SK-N-SH (cell line): ENCODE measurements around the gene NBPF3. TPM values are rescaled to one million over a fixed set of nuclear protein-coding genes. Genes with fewer than 3 reads are reported as not detected.

ENCODE experiments used
- CTCF ChIA-PET: fragments of 300-600, 350-600 bp; formaldehyde crosslinking; extraction: SDS; loops from one replicate; lab custom pipeline; 2021; lab: Yijun Ruan, JAX
- POLR2A ChIA-PET: fragments of 350-600 bp; sonication (Branson Sonifier 250); formaldehyde crosslinking; extraction: SDS; loops from one replicate; lab custom pipeline; 2020; ENCODE audit warnings: antibody characterized with exemption, inconsistent platforms; lab: Yijun Ruan, JAX
- DNase-seq: peaks from one replicate; pipeline ENCODE4 v3.0.0; 2012
- H2AFZ ChIP-seq: fragments of 200-600 bp; sonication (generic); 2 replicates; pipeline ENCODE4 v1.8.1; 2016; ENCODE audit warnings: antibody characterized with exemption, mild to moderate bottlenecking, low read depth
- H3F3A ChIP-seq: fragments of 200-600 bp; sonication (generic); replicated peaks from 2 replicates; pipeline ENCODE3; 2016; ENCODE audit warnings: antibody characterized with exemption, mild to moderate bottlenecking; ENCODE audit not compliant: insufficient read depth
- H3K27ac ChIP-seq, 2 experiments: fragments of 200-500 bp in 1 of 2; fragments of 200-600 bp in 1 of 2; sonication (Bioruptor generic) in 1 of 2; sonication (generic), shearing (Covaris generic) in 1 of 2; 2 replicates each; pipeline versions ENCODE4 v1.5.1 to v1.6.1; 2014 to 2016; ENCODE audit warnings: low read depth in 2 of 2, inconsistent platforms in 1 of 2, low read length in 1 of 2, mild to moderate bottlenecking in 1 of 2, mixed read lengths in 1 of 2
- H3K27me3 ChIP-seq: fragments of 200-600 bp; sonication (generic), shearing (Covaris generic); 2 replicates; pipeline ENCODE4 v1.6.1; 2016; ENCODE audit warnings: mixed run types; ENCODE audit not compliant: insufficient read depth
- H3K36me3 ChIP-seq, 2 experiments: fragments of 200-500 bp in 1 of 2; fragments of 200-600 bp in 1 of 2; sonication (Bioruptor generic) in 1 of 2; sonication (generic) in 1 of 2; replicated peaks in 1 of 2; 2 replicates each; pipeline versions ENCODE3 to v1.5.1; 2014 to 2016; ENCODE audit warnings: low read length in 1 of 2, mild to moderate bottlenecking in 1 of 2; ENCODE audit not compliant: insufficient read depth in 2 of 2, control insufficient read depth in 1 of 2
- H3K4me1 ChIP-seq, 2 experiments: fragments of 200-500 bp in 1 of 2; fragments of 200-600 bp in 1 of 2; sonication (Bioruptor generic) in 1 of 2; sonication (generic), shearing (Covaris generic) in 1 of 2; 2 replicates each; pipeline versions ENCODE4 v1.5.1 to v1.6.1; 2014 to 2016; ENCODE audit warnings: low read depth in 1 of 2, low read length in 1 of 2, mixed run types in 1 of 2; ENCODE audit not compliant: insufficient read depth in 2 of 2, control insufficient read depth in 1 of 2
- H3K4me2 ChIP-seq: fragments of 200-600 bp; sonication (generic), shearing (Covaris generic); 2 replicates; pipeline ENCODE4 v1.6.1; 2017; ENCODE audit warnings: mixed run types
- H3K4me3 ChIP-seq, 2 experiments: fragments of 200-500 bp in 1 of 2; fragments of 200-600 bp in 1 of 2; sonication (Bioruptor generic) in 1 of 2; sonication (generic), shearing (Covaris generic) in 1 of 2; 2 replicates each; pipeline versions ENCODE4 v1.5.1 to v1.8.1; 2014 to 2016; ENCODE audit warnings: low read depth in 2 of 2, inconsistent platforms in 1 of 2, low read length in 1 of 2, mild to moderate bottlenecking in 1 of 2, mixed read lengths in 1 of 2, moderate library complexity in 1 of 2
- H3K79me2 ChIP-seq: fragments of 200-600 bp; sonication (generic); 2 replicates; pipeline ENCODE4 v1.8.1; 2017; ENCODE audit warnings: mild to moderate bottlenecking; ENCODE audit not compliant: insufficient read depth
- H3K9ac ChIP-seq: fragments of 200-600 bp; sonication (generic); 2 replicates; pipeline ENCODE4 v1.6.1; 2017; ENCODE audit warnings: mixed run types
- H3K9me2 ChIP-seq: fragments of 200-600 bp; sonication (generic); 2 replicates; pipeline ENCODE4 v1.6.1; 2017; ENCODE audit warnings: mixed run types
- H3K9me3 ChIP-seq: fragments of 200-600 bp; sonication (generic); 2 replicates; pipeline ENCODE4 v1.6.1; 2017; ENCODE audit warnings: mixed run types, mild to moderate bottlenecking, moderate library complexity
- H4K20me1 ChIP-seq: fragments of 200-600 bp; sonication (generic); 2 replicates; pipeline ENCODE4 v1.6.1; 2017; ENCODE audit warnings: mild to moderate bottlenecking, mixed run types; ENCODE audit not compliant: insufficient read depth
- CHD2 ChIP-seq: fragments of 150-350 bp; IDR thresholded peaks from 2 replicates; pipeline ENCODE4 v1.6.1; 2018; ENCODE audit warnings: low read length; ENCODE audit not compliant: partially characterized antibody
- GABPA ChIP-seq: IDR thresholded peaks from 2 replicates; pipeline ENCODE4 v1.4.0; 2012; ENCODE audit warnings: low read depth, mild to moderate bottlenecking
- MAX ChIP-seq: IDR thresholded peaks from 2 replicates; pipeline ENCODE4 v1.4.0; 2012; ENCODE audit warnings: low read depth
- POLR2AphosphoS5 ChIP-seq: IDR thresholded peaks from 2 replicates; pipeline ENCODE4 v1.6.1; 2012; ENCODE audit warnings: low read depth, low read length
- RAD21 ChIP-seq: IDR thresholded peaks from 2 replicates; pipeline ENCODE4 v1.6.1; 2012; ENCODE audit warnings: mild to moderate bottlenecking, low read length
- RFX5 ChIP-seq: IDR thresholded peaks from 2 replicates; pipeline ENCODE4 v1.6.1; 2012; ENCODE audit warnings: mild to moderate bottlenecking, improper control_type of control experiment, low read length
- RXRA ChIP-seq: IDR thresholded peaks from 2 replicates; pipeline ENCODE4 v1.4.0; 2012; ENCODE audit warnings: low read depth, mild to moderate bottlenecking, borderline replicate concordance
- SIN3A ChIP-seq: IDR thresholded peaks from 2 replicates; pipeline ENCODE4 v1.6.1; 2012; ENCODE audit warnings: low read depth, mild to moderate bottlenecking, low read length, moderate library complexity, borderline replicate concordance
- SMC3 ChIP-seq: IDR thresholded peaks from 2 replicates; pipeline ENCODE4 v1.6.1; 2012; ENCODE audit warnings: low read depth, low read length, improper control_type of control experiment
- USF2 ChIP-seq: fragments of 150-350 bp; IDR thresholded peaks from 2 replicates; pipeline ENCODE4 v1.6.1; 2017; ENCODE audit warnings: antibody characterized with exemption, low read length, low read depth, borderline replicate concordance
- WGBS: methylation state at CpG from one replicate; pipeline ENCODE4 v1.1.6; 2017; ENCODE audit warnings: low lambda C conversion rate; 5-methylcytosine and 5-hydroxymethylcytosine counted together
- polyA plus RNA-seq, 3 experiments: library from polyadenylated mRNA; depleted of rRNA; stranded (reverse); fragments of >200 nt; gene quantifications; 2 replicates each; pipeline ENCODE4 v1.2.3, GENCODE V29; 2012
- TF ChIP-seq, protein P1 (sequence below): IDR thresholded peaks from 2 replicates; pipeline ENCODE4 v1.6.1; 2012; ENCODE audit warnings: mild to moderate bottlenecking, low read depth, low read length, moderate library complexity
- TF ChIP-seq, protein P2 (sequence below): IDR thresholded peaks from 2 replicates; pipeline ENCODE4; 2012

The NBPF3 gene
- polyA plus RNA-seq, 1 of the 3 experiments (the other 2 are of a cell fraction): 6.4 TPM

GRCh38 chr1:21492356-21492625, 52.4 kb downstream of the NBPF3 start:
- no peak overlapping the region for H3K4me2 ChIP-seq
- 70% methylated on average over 4 of the region's 4 CpGs for WGBS
- no peaks in the 10 kb centered on the region for H3K4me1 ChIP-seq
- H3K4me3 ChIP-seq: no peak overlapping the region
- ChIA-PET POLR2A (no interaction called here), CTCF (interaction anchor here (0.8 to 2.2 kb wide), 4 partner anchors 15 to 124 kb away, joined by 3 to 12 read pairs (median 4); no protein-coding TSS in a partner anchor)
- H3K9ac ChIP-seq: no peak overlapping the region
- H3K36me3 ChIP-seq: no peaks in the 10 kb centered on the region
- H3F3A ChIP-seq: no peaks in the 10 kb centered on the region
- TF ChIP-seq USF2 (no peak), RAD21 (no peak), RXRA (no peak)
- no peak overlapping the region for H3K27ac ChIP-seq
- H2AFZ ChIP-seq: no peak overlapping the region
- no peak for DNase-seq
- H3K9me2 ChIP-seq: no peaks in the 10 kb centered on the region
- no peaks in the 10 kb centered on the region for H3K9me3 ChIP-seq
- peaks cover under 1% of the 10 kb centered on the region; the same call in 1 of the 2 replicates for H3K27me3 ChIP-seq
- H3K79me2 ChIP-seq: no peaks in the 10 kb centered on the region
- no peaks in the 10 kb centered on the region for H4K20me1 ChIP-seq

GRCh38 chr1:21494196-21494595, 54.3 kb downstream of the NBPF3 start:
- no peak overlapping the region for H3K4me2 ChIP-seq
- H2AFZ ChIP-seq: no peak overlapping the region
- no peak for TF ChIP-seq CHD2
- no peaks in the 10 kb centered on the region for H3F3A ChIP-seq
- H3K79me2 ChIP-seq: no peaks in the 10 kb centered on the region
- no peaks in the 10 kb centered on the region for H3K36me3 ChIP-seq
- no peak overlapping the region for H3K9ac ChIP-seq
- DNase-seq: no peak
- WGBS: 13% methylated on average over 2 of the region's 6 CpGs
- no peaks in the 10 kb centered on the region for H3K4me1 ChIP-seq
- ChIA-PET CTCF (interaction anchor here (1.3 kb wide), 1 partner anchor 165 kb away, joined by 3 read pairs; no protein-coding TSS in a partner anchor), POLR2A (no interaction called here)
- no peaks in the 10 kb centered on the region for H4K20me1 ChIP-seq
- H3K9me2 ChIP-seq: no peaks in the 10 kb centered on the region
- H3K4me3 ChIP-seq: no peak overlapping the region
- peaks cover 10% of the 10 kb centered on the region; the same call in 1 of the 2 replicates for H3K27me3 ChIP-seq
- H3K9me3 ChIP-seq: no peaks in the 10 kb centered on the region
- no peak overlapping the region for H3K27ac ChIP-seq

GRCh38 chr1:21495225-21495820, 55.4 kb downstream of the NBPF3 start:
- Histone ChIP-seq H3K9ac (no peak overlapping the region), H3F3A (no peaks in the 10 kb centered on the region), H3K4me3 (no peak overlapping the region), H2AFZ (no peak overlapping the region), H3K79me2 (no peaks in the 10 kb centered on the region), H3K4me1 (no peaks in the 10 kb centered on the region), H3K9me2 (no peaks in the 10 kb centered on the region)
- TF ChIP-seq SIN3A: no peak
- TF ChIP-seq, protein P1, sequence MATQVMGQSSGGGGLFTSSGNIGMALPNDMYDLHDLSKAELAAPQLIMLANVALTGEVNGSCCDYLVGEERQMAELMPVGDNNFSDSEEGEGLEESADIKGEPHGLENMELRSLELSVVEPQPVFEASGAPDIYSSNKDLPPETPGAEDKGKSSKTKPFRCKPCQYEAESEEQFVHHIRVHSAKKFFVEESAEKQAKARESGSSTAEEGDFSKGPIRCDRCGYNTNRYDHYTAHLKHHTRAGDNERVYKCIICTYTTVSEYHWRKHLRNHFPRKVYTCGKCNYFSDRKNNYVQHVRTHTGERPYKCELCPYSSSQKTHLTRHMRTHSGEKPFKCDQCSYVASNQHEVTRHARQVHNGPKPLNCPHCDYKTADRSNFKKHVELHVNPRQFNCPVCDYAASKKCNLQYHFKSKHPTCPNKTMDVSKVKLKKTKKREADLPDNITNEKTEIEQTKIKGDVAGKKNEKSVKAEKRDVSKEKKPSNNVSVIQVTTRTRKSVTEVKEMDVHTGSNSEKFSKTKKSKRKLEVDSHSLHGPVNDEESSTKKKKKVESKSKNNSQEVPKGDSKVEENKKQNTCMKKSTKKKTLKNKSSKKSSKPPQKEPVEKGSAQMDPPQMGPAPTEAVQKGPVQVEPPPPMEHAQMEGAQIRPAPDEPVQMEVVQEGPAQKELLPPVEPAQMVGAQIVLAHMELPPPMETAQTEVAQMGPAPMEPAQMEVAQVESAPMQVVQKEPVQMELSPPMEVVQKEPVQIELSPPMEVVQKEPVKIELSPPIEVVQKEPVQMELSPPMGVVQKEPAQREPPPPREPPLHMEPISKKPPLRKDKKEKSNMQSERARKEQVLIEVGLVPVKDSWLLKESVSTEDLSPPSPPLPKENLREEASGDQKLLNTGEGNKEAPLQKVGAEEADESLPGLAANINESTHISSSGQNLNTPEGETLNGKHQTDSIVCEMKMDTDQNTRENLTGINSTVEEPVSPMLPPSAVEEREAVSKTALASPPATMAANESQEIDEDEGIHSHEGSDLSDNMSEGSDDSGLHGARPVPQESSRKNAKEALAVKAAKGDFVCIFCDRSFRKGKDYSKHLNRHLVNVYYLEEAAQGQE: no peak
- TF ChIP-seq RAD21: no peak
- TF ChIP-seq, protein P2, sequence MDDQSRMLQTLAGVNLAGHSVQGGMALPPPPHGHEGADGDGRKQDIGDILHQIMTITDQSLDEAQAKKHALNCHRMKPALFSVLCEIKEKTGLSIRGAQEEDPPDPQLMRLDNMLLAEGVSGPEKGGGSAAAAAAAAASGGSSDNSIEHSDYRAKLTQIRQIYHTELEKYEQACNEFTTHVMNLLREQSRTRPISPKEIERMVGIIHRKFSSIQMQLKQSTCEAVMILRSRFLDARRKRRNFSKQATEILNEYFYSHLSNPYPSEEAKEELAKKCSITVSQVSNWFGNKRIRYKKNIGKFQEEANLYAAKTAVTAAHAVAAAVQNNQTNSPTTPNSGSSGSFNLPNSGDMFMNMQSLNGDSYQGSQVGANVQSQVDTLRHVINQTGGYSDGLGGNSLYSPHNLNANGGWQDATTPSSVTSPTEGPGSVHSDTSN: no peak
- TF ChIP-seq POLR2AphosphoS5: no peak
- no peak for TF ChIP-seq MAX
- TF ChIP-seq SMC3: no peak
- TF ChIP-seq RFX5: no peak
- no peak for TF ChIP-seq GABPA
- TF ChIP-seq, all 33 proteins: peak for 0
- Histone ChIP-seq H3K36me3 (no peaks in the 10 kb centered on the region), H4K20me1 (no peaks in the 10 kb centered on the region), H3K9me3 (no peaks in the 10 kb centered on the region), H3K27ac (no peak overlapping the region), H3K4me2 (no peak overlapping the region), H3K27me3 (peaks cover 10% of the 10 kb centered on the region; the same call in 1 of the 2 replicates)
- 57% methylated on average over 5 of the region's 7 CpGs for WGBS
- DNase-seq: no peak
- POLR2A ChIA-PET: no interaction called here
- CTCF ChIA-PET: interaction anchor here (1.2 to 2.1 kb wide), 5 partner anchors 16 to 163 kb away, joined by 3 to 9 read pairs (median 6); no protein-coding TSS in a partner anchor
